Endothelial cell of umbilical vein (primary cell): ENCODE measurements around the gene MYADM. TPM values are rescaled to one million over a fixed set of nuclear protein-coding genes. Genes with fewer than 3 reads are reported as not detected.

Source experiments
- BruUV-seq: library from RNA; stranded (reverse); fragments of 400-500 nt; replicated peaks from 2 replicates; lab custom pipeline; 2021; lab: Mats Ljungman, UMichigan
- CTCF ChIA-PET: fragments of 300-600, 350-600 bp; sonication (Branson Sonifier 250); formaldehyde crosslinking; loops from one replicate; lab custom pipeline; 2021; ENCODE audit warnings: antibody characterized with exemption, inconsistent platforms; lab: Charles Lee
- POLR2A ChIA-PET: fragments of 300-600, 350-600 bp; sonication (Branson Sonifier 250); formaldehyde crosslinking; loops from one replicate; lab custom pipeline; 2021; ENCODE audit warnings: antibody characterized with exemption, inconsistent platforms; lab: Charles Lee
- DNase-seq: peaks from one replicate; pipeline ENCODE4 v3.0.0-alpha.2; 2011; ENCODE audit warnings: low read depth, low spot score
- FAIRE-seq: peaks from 2 replicates; lab custom pipeline; 2011; peaks lifted over from hg19 to GRCh38; lab: Jason Lieb, UNC
- H2AFZ ChIP-seq: 2 replicates; pipeline ENCODE4 v1.6.0; 2012; ENCODE audit warnings: low read depth, low read length, control low read depth, inconsistent platforms
- H3K27ac ChIP-seq: 2 replicates; pipeline ENCODE4 v1.5.1; 2011; ENCODE audit warnings: low read depth, mild to moderate bottlenecking, control low read depth, low read length, moderate library complexity; ENCODE audit not compliant: insufficient read depth
- H3K27me3 ChIP-seq, 2 experiments: 2 replicates each; pipeline versions ENCODE4 v1.6.0 to v1.6.1; 2011; ENCODE audit warnings: low read length in 2 of 2, mixed read lengths in 1 of 2; ENCODE audit not compliant: control insufficient read depth in 2 of 2, insufficient read depth in 2 of 2
- H3K36me3 ChIP-seq, 2 experiments: 2 replicates in 1 of 2; 3 replicates in 1 of 2; pipeline ENCODE4 v1.5.1; 2011; ENCODE audit warnings: low read length in 2 of 2, mild to moderate bottlenecking in 1 of 2, moderate library complexity in 1 of 2; ENCODE audit not compliant: control insufficient read depth in 2 of 2, insufficient read depth in 2 of 2; ENCODE audit errors: extremely low read depth in 1 of 2
- H3K4me1 ChIP-seq: 3 replicates; pipeline ENCODE4 v1.5.1; 2011; ENCODE audit warnings: mild to moderate bottlenecking, low read length; ENCODE audit not compliant: control insufficient read depth, insufficient read depth; ENCODE audit errors: extremely low read depth
- H3K4me2 ChIP-seq: 2 replicates; pipeline ENCODE4 v1.6.1; 2011; ENCODE audit warnings: low read length, control low read depth, mixed read lengths; ENCODE audit not compliant: insufficient read depth
- H3K4me3 ChIP-seq, 3 experiments: fragments of 200-600 bp in 1 of 3; sonication (generic), shearing (Covaris generic) in 1 of 3; replicated peaks in 1 of 3; 2 replicates each; pipeline ENCODE4 v1.5.1; 2011 to 2016; ENCODE audit warnings: control low read depth in 3 of 3, low read length in 3 of 3, mild to moderate bottlenecking in 2 of 3, inconsistent platforms in 1 of 3, low read depth in 1 of 3, moderate library complexity in 1 of 3; ENCODE audit not compliant: insufficient read depth in 1 of 3
- H3K79me2 ChIP-seq: 2 replicates; pipeline ENCODE4 v1.6.0; 2012; ENCODE audit warnings: low read length, inconsistent platforms; ENCODE audit not compliant: control insufficient read depth, insufficient read depth
- H3K9ac ChIP-seq: replicated peaks from 2 replicates; pipeline ENCODE3; 2011; ENCODE audit warnings: low read length, control low read depth; ENCODE audit not compliant: insufficient read depth; ENCODE audit errors: extremely low read depth
- H3K9me1 ChIP-seq: replicated peaks from 3 replicates; pipeline ENCODE4 v1.6.0; 2011; ENCODE audit warnings: mild to moderate bottlenecking, low read length; ENCODE audit not compliant: control insufficient read depth, insufficient read depth; ENCODE audit errors: extremely low read depth
- H3K9me3 ChIP-seq: replicated peaks from 2 replicates; pipeline ENCODE4 v1.5.1; 2012; ENCODE audit warnings: low read length, inconsistent platforms; ENCODE audit not compliant: control insufficient read depth, insufficient read depth
- H4K20me1 ChIP-seq: replicated peaks from 2 replicates; pipeline ENCODE3; 2011; ENCODE audit warnings: mild to moderate bottlenecking, low read length; ENCODE audit not compliant: control insufficient read depth, insufficient read depth; ENCODE audit errors: extremely low read depth
- CTCF ChIP-seq, 2 donors: IDR thresholded peaks; 1 replicate in 1 of 2; 2 replicates in 1 of 2; pipeline ENCODE4 v1.5.1; 2011; ENCODE audit warnings: low read length in 2 of 2, mild to moderate bottlenecking in 2 of 2, moderate library complexity in 2 of 2, control low read depth in 1 of 2, inconsistent platforms in 1 of 2, low read depth in 1 of 2; ENCODE audit not compliant: insufficient read depth in 1 of 2; ENCODE audit errors: extremely low read depth in 1 of 2
- EZH2 ChIP-seq: IDR thresholded peaks from 2 replicates; pipeline ENCODE4 v1.6.1; 2012; ENCODE audit warnings: borderline replicate concordance, low read depth, mild to moderate bottlenecking, moderate library complexity, low read length, inconsistent platforms; ENCODE audit not compliant: severe bottlenecking
- FOS ChIP-seq: IDR thresholded peaks from 2 replicates; pipeline ENCODE4 v1.6.1; 2011; ENCODE audit warnings: mild to moderate bottlenecking, low read length, moderate library complexity, borderline replicate concordance; ENCODE audit not compliant: insufficient read depth
- GATA2 ChIP-seq: IDR thresholded peaks from 2 replicates; pipeline ENCODE4 v1.7.0; 2011; ENCODE audit warnings: low read depth, mild to moderate bottlenecking, moderate library complexity, mixed read lengths, low read length; ENCODE audit not compliant: insufficient read length, insufficient read depth
- JUN ChIP-seq: IDR thresholded peaks from 2 replicates; pipeline ENCODE4 v1.6.1; 2011; ENCODE audit warnings: borderline replicate concordance, low read depth; ENCODE audit not compliant: insufficient read length, insufficient read depth
- MAX ChIP-seq: IDR thresholded peaks from 2 replicates; pipeline ENCODE4 v1.6.1; 2011; ENCODE audit not compliant: insufficient read depth, insufficient read length
- MYC ChIP-seq: IDR thresholded peaks from one replicate; pipeline ENCODE4 v1.6.1; 2011; ENCODE audit warnings: mild to moderate bottlenecking, low read depth, low read length
- POLR2A ChIP-seq: IDR thresholded peaks from 2 replicates; pipeline ENCODE4 v1.6.1; 2012; ENCODE audit warnings: low read depth, mild to moderate bottlenecking, control low read depth, low read length
- POLR2AphosphoS5 ChIP-seq: IDR thresholded peaks from 2 replicates; pipeline ENCODE4 v1.6.1; 2012; ENCODE audit warnings: low read depth, mild to moderate bottlenecking, control low read depth, low read length, moderate library complexity; ENCODE audit not compliant: insufficient read depth
- dilution Hi-C: fragments of 300-500 bp; cut with MboI; formaldehyde crosslinking; loops from one replicate; pipeline ENCODE4 v1.15.0; 2019; ENCODE audit warnings: low sequenced_read_pairs; ENCODE audit not compliant: extremely low pct_ligation_motif_present
- intact Hi-C: fragments of 100-400 bp; cut with micrococcal nuclease; formaldehyde crosslinking; loops from one replicate; pipeline ENCODE4 v1.10.0; 2022
- polyA plus RNA-seq, 4 experiments: library from polyadenylated mRNA; depleted of rRNA in 3 of 4; stranded (reverse) in 3 of 4; unstranded in 1 of 4; fragments of >200 nt; gene quantifications; 2 replicates each; pipeline versions ENCODE4 v1.2.1 to v1.2.3, GENCODE V29; 2011 to 2012; ENCODE audit warnings: missing spikeins in 1 of 4
- total RNA-seq: library from RNA; stranded (reverse); gene quantifications from 2 replicates; pipeline ENCODE4 v1.2.3, GENCODE V29; 2021

The MYADM gene
- total and polyA plus RNA-seq, 2 donors (not counting 3 experiments of a cell fraction or from before 2014, with no cell fraction given), result 100 to 133 TPM

- CTCF ChIA-PET, result interaction anchor here (1.0 to 2.1 kb wide), 8 partner anchors 10 to 151 kb away, joined by 3 to 11 read pairs (median 5); partner anchors contain the start of gene MYADM
Measured at GRCh38 chr19:53878776-53879139, 11.1 kb downstream of the MYADM start.

More at GRCh38 chr19:53878776-53879139, 11.1 kb downstream of the MYADM start:
- Histone ChIP-seq H3K9me1 (no peaks in the 10 kb centered on the region), H3K9me3 (no peaks in the 10 kb centered on the region), H3K27ac (no peak overlapping the region), H3K4me1 (peaks cover 17% of the 10 kb centered on the region), H4K20me1 (no peaks in the 10 kb centered on the region), H3K4me3 (peak overlapping the region; percentile 36 to 75 (median 56)), H2AFZ (peak overlapping the region; percentile 86), H3K27me3 (peaks cover 27 to 31% of the 10 kb centered on the region in 2 experiments), H3K36me3 (peaks cover 0 to 10% of the 10 kb centered on the region in 2 experiments), H3K79me2 (peaks cover 2% of the 10 kb centered on the region), H3K4me2 (peak overlapping the region; percentile 80), H3K9ac (peak overlapping the region; percentile 49)
- no TSS peak for BruUV-seq
- no peak for FAIRE-seq
- dilution Hi-C loops (no loop called here), intact Hi-C loops (loop anchor here (1.0 kb wide), 2 partner anchors 11 to 36 kb away; partner anchors contain the start of gene MYADM)
- POLR2A ChIA-PET, result interaction anchor here (1.2 to 1.8 kb wide), 2 partner anchors 8 to 11 kb away, joined by 3 to 5 read pairs; partner anchors contain the start of gene MYADM
- no peak for TF ChIP-seq CTCF (IDR thresholded peaks at IDR 0.05; ENCODE audit: extremely low read depth in 1 of 2, insufficient read depth in 1 of 2, low read depth in 1 of 2, low read length in 2 of 2)
- no peak for TF ChIP-seq POLR2A
- no peak for TF ChIP-seq EZH2
- no peak for TF ChIP-seq GATA2
- no peak for TF ChIP-seq JUN
- no peak for TF ChIP-seq FOS
- TF ChIP-seq POLR2AphosphoS5, result no peak
- no peak for TF ChIP-seq MYC
- no peak for TF ChIP-seq MAX
- DNase-seq, result peak; percentile 31
